ENCODE results near the gene TMEM219. TPM values are rescaled to one million over a fixed set of nuclear protein-coding genes. Genes with fewer than 3 reads are reported as not detected.

TMEM219 gene
- total and polyA plus RNA-seq, 9 of the 15 experiments (the other 6 are each of a cell fraction or from before 2014, with no cell fraction given) = 35.3 to 62.8 (median 55.5) TPM

- TF ChIP-seq ARID3B (CRISPR knock-in tag; IDR thresholded peaks at IDR 0.05; ENCODE audit: borderline replicate concordance) (no peak), KHSRP (IDR thresholded peaks at IDR 0.05) (peak; percentile 55; the same call in 1 of the 2 replicates), GTF3C2 (IDR thresholded peaks at IDR 0.05; ENCODE audit: borderline replicate concordance, extremely low read depth, insufficient read length) (no peak), KDM5B (IDR thresholded peaks at IDR 0.05; ENCODE audit: insufficient replicate concordance, low read depth, low read length) (peak; percentile 92), SAFB (IDR thresholded peaks at IDR 0.05; ENCODE audit: borderline replicate concordance, low read depth, low read length) (no peak), ZNF511 (CRISPR knock-in tag; IDR thresholded peaks at IDR 0.05) (no peak; the same call in 1 of the 2 replicates), TAF7 (tag; IDR thresholded peaks at IDR 0.05) (peak; percentile 76), CREB3L1 (IDR thresholded peaks at IDR 0.05; ENCODE audit: borderline replicate concordance, low read depth) (peak; percentile 62), HMGXB4 (CRISPR knock-in tag; IDR thresholded peaks at IDR 0.05) (0 out of 2 replicates have a peak, but pooled peaks have one; percentile 51), POLR2H (tag; IDR thresholded peaks at IDR 0.05; ENCODE audit: low read depth) (peak; percentile 91), DLX4 (CRISPR knock-in tag; IDR thresholded peaks at IDR 0.05) (no peak), ZNF707 (CRISPR knock-in tag; conservative IDR thresholded peaks at IDR 0.05) (no peak), STAT5B (CRISPR knock-in tag; IDR thresholded peaks at IDR 0.05) (no peak)
Observed at GRCh38 chr16:29995911-29996765, 34.3 kb downstream of the TMEM219 start, which contains the start of gene INO80E (continued).
